PC-9 (cell line): ENCODE results near the gene UFD1. TPM values are rescaled to one million over a fixed set of nuclear protein-coding genes. Genes with fewer than 3 reads are reported as not detected.

Experiments used
- BruUV-seq: library from RNA; stranded (reverse); fragments of 400-500 nt; replicated peaks from 2 replicates; lab custom pipeline; 2021; lab: Mats Ljungman, UMichigan
- CTCF ChIA-PET: fragments of 300-600 bp; sonication (Branson Sonifier 250); formaldehyde crosslinking; loops from one replicate; lab custom pipeline; 2022; ENCODE audit warnings: antibody characterized with exemption; lab: Charles Lee
- POLR2A ChIA-PET: fragments of 300-600 bp; sonication (Branson Sonifier 250); formaldehyde crosslinking; loops from one replicate; lab custom pipeline; 2022; ENCODE audit warnings: antibody characterized with exemption; ENCODE audit not compliant: unreplicated experiment; lab: Charles Lee
- DNase-seq, 2 experiments: peaks; one replicate each; pipeline versions ENCODE4 v3.0.0 to v3.0.0-alpha.2; 2015 to 2022; ENCODE audit warnings: mixed read lengths in 1 of 2
- H2AFZ ChIP-seq: fragments of 200-600 bp; sonication (generic); 2 replicates; pipeline ENCODE4 v1.8.1; 2017; ENCODE audit warnings: antibody characterized with exemption
- H3F3A ChIP-seq: fragments of 200-600 bp; sonication (generic); 2 replicates; pipeline ENCODE4 v1.8.1; 2017; ENCODE audit warnings: antibody characterized with exemption, mild to moderate bottlenecking, low read depth; ENCODE audit not compliant: insufficient read depth
- H3K27ac ChIP-seq: fragments of 200-600 bp; sonication (generic); 2 replicates; pipeline ENCODE4 v1.6.1; 2016; ENCODE audit warnings: mixed run types
- H3K27me3 ChIP-seq: fragments of 200-600 bp; sonication (generic); 2 replicates; pipeline ENCODE4 v1.6.1; 2016; ENCODE audit warnings: low read depth, mixed run types; ENCODE audit not compliant: insufficient read depth
- H3K36me3 ChIP-seq: fragments of 200-600 bp; sonication (generic); 2 replicates; pipeline ENCODE4 v1.6.1; 2016; ENCODE audit warnings: low read depth, mixed run types
- H3K4me1 ChIP-seq: fragments of 200-600 bp; sonication (generic); replicated peaks from 2 replicates; pipeline ENCODE4 v1.6.1; 2016; ENCODE audit warnings: mixed run types; ENCODE audit not compliant: insufficient read depth
- H3K4me2 ChIP-seq: fragments of 200-600 bp; sonication (generic); 2 replicates; pipeline ENCODE4 v1.6.1; 2017; ENCODE audit warnings: mixed run types
- H3K4me3 ChIP-seq: fragments of 200-600 bp; sonication (generic); 2 replicates; pipeline ENCODE4 v1.6.1; 2016; ENCODE audit warnings: mixed run types
- H3K79me2 ChIP-seq: fragments of 200-600 bp; sonication (generic); 2 replicates; pipeline ENCODE4 v1.6.1; 2017; ENCODE audit warnings: low read depth, mixed run types
- H3K9me2 ChIP-seq: fragments of 200-600 bp; sonication (generic); 2 replicates; pipeline ENCODE4 v1.8.1; 2017; ENCODE audit warnings: mild to moderate bottlenecking; ENCODE audit not compliant: insufficient read depth
- H3K9me3 ChIP-seq: fragments of 200-600 bp; sonication (generic); 2 replicates; pipeline ENCODE4 v1.8.1; 2016; ENCODE audit warnings: low read depth; ENCODE audit not compliant: insufficient read depth
- H4K20me1 ChIP-seq: fragments of 200-600 bp; sonication (generic); 2 replicates; pipeline ENCODE4 v1.8.1; 2017; ENCODE audit not compliant: insufficient read depth
- EZH2 ChIP-seq: fragments of 200-600 bp; sonication (generic); IDR thresholded peaks from 2 replicates; pipeline ENCODE4 v1.8.0; 2017; ENCODE audit warnings: antibody characterized with exemption, low read depth
- intact Hi-C: fragments of 100-400 bp; cut with micrococcal nuclease; formaldehyde crosslinking; loops from one replicate; pipeline ENCODE4 v1.10.0; 2022; ENCODE audit not compliant: unreplicated experiment
- total RNA-seq: library from RNA; stranded (reverse); gene quantifications from 2 replicates; pipeline ENCODE4 v1.2.3, GENCODE V29; 2021
- TF ChIP-seq, protein P1 (sequence below): fragments of 200-600 bp; sonication (generic); conservative IDR thresholded peaks from 2 replicates; pipeline ENCODE4 v1.6.1; 2017; ENCODE audit warnings: mixed run types, antibody characterized with exemption, mild to moderate bottlenecking, moderate library complexity

UFD1 gene
- total RNA-seq, 1 experiment from 2014 or later: 66.9 TPM

DNA sequence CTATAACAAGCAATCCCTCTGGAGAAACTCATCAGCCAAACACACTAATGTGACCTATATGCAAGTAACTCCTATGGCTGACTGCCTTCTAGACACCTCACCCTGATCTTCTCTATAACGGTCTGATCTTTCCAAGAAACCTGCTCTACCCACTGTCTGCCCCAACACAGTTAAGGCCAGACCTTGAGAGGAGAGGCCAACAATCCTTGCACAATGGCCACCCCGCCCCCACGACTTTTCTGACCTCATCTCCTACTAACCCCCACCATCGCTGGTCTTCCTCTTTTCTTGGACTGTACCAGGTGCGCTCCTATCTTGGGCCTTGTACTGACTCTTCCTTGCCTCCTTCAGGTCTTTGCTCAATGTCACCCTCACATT lies 59.9 kb downstream of the UFD1 start:
- Histone ChIP-seq H4K20me1 (peaks cover 1% of the 10 kb centered on the region), H3K9me3 (no peaks in the 10 kb centered on the region), H3K79me2 (peaks cover 47% of the 10 kb centered on the region), H3K36me3 (no peaks in the 10 kb centered on the region), H3K27me3 (no peaks in the 10 kb centered on the region), H3K9me2 (no peaks in the 10 kb centered on the region), H3K4me2 (no peak overlapping the region), H3K4me3 (no peak overlapping the region), H3F3A (no peaks in the 10 kb centered on the region), H2AFZ (no peak overlapping the region), H3K4me1 (no peaks in the 10 kb centered on the region), H3K27ac (no peak overlapping the region)
- intact Hi-C loops: no loop called here
- DNase-seq: no peak
- TF ChIP-seq, protein P1, sequence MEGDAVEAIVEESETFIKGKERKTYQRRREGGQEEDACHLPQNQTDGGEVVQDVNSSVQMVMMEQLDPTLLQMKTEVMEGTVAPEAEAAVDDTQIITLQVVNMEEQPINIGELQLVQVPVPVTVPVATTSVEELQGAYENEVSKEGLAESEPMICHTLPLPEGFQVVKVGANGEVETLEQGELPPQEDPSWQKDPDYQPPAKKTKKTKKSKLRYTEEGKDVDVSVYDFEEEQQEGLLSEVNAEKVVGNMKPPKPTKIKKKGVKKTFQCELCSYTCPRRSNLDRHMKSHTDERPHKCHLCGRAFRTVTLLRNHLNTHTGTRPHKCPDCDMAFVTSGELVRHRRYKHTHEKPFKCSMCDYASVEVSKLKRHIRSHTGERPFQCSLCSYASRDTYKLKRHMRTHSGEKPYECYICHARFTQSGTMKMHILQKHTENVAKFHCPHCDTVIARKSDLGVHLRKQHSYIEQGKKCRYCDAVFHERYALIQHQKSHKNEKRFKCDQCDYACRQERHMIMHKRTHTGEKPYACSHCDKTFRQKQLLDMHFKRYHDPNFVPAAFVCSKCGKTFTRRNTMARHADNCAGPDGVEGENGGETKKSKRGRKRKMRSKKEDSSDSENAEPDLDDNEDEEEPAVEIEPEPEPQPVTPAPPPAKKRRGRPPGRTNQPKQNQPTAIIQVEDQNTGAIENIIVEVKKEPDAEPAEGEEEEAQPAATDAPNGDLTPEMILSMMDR: no peak
- no peak for TF ChIP-seq EZH2
- CTCF ChIA-PET: no interaction called here
- POLR2A ChIA-PET: no interaction called here
- BruUV-seq: no TSS peak

DNA sequence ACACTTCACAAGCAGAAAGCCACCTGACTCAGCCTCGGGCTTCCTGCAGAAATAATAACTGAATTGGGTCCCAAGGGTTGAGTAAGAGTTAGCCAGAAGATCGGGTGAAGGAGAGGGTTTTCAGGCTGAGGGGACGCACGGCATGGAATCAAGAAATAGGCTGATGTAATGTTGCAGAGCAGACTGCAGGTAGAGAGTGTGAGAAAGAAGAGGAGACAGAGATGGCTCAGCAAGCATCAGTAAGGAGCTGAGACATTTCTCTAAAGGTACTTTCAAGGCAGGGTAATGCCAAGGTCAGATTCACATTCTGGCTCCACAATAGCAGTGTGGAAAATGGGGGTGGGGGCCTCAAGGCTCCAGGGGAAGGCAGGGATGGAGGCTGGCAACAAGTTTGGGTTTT lies 66.1 kb downstream of the UFD1 start:
- Histone ChIP-seq H4K20me1 (peaks cover 3% of the 10 kb centered on the region), H3K27ac (no peak overlapping the region), H3K4me3 (no peak overlapping the region), H3K4me2 (no peak overlapping the region), H3F3A (no peaks in the 10 kb centered on the region), H2AFZ (no peak overlapping the region), H3K36me3 (no peaks in the 10 kb centered on the region), H3K4me1 (no peaks in the 10 kb centered on the region), H3K9me2 (no peaks in the 10 kb centered on the region), H3K9me3 (no peaks in the 10 kb centered on the region), H3K27me3 (no peaks in the 10 kb centered on the region), H3K79me2 (peaks cover 25% of the 10 kb centered on the region)
- POLR2A ChIA-PET: no interaction called here
- CTCF ChIA-PET: no interaction called here
- intact Hi-C loops: no loop called here
- TF ChIP-seq, protein P1: no peak
- no peak for TF ChIP-seq EZH2
- DNase-seq: no peak
- no TSS peak for BruUV-seq

DNA sequence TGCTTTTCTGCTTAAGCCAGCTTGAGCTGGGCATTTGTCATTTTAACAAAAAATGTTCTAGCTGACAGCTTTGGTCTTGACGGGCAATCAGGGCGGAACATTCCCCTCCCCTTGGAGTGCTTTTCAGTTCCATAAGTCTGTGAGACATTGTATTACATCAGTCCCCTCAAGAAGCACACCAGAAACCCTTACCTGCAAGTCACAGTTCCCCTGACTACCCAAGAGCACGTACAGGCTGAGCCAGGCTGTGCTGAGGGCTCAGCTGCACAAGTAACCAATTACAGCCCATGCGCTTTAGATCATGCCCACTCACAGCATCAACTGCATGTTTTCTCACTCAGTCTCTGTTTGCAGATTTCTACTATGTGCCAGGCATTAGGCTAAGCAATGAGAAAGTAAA lies 66.5 kb downstream of the UFD1 start:
- Histone ChIP-seq H3K27ac (no peak overlapping the region), H3F3A (no peaks in the 10 kb centered on the region), H3K36me3 (no peaks in the 10 kb centered on the region), H2AFZ (no peak overlapping the region), H3K4me2 (no peak overlapping the region), H4K20me1 (peaks cover 3% of the 10 kb centered on the region), H3K9me3 (no peaks in the 10 kb centered on the region), H3K4me1 (no peaks in the 10 kb centered on the region), H3K4me3 (no peak overlapping the region), H3K27me3 (no peaks in the 10 kb centered on the region), H3K79me2 (peaks cover 20% of the 10 kb centered on the region), H3K9me2 (no peaks in the 10 kb centered on the region)
- BruUV-seq: no TSS peak
- TF ChIP-seq EZH2: no peak
- TF ChIP-seq, protein P1: no peak
- ChIA-PET POLR2A (no interaction called here), CTCF (no interaction called here)
- intact Hi-C loops: no loop called here
- DNase-seq: no peak
